ENCODE results near the gene PIGU. TPM values are rescaled to one million over a fixed set of nuclear protein-coding genes. Genes with fewer than 3 reads are reported as not detected.
A peak's percentile ranks its signal among the peaks of the same experiment; 100 is the strongest.

Gene PIGU
- total RNA-seq, 4 donors from 2014 or later = 13.6 to 21.7 (median 16.2) TPM

- Histone ChIP-seq H3K9me3 (no peaks in the 10 kb centered on the region), H3K36me3 (peaks cover 30% of the 10 kb centered on the region), H3K27me3 (no peaks in the 10 kb centered on the region), H3K4me1 (peaks cover 19% of the 10 kb centered on the region), H3K4me3 (no peak overlapping the region), H3K27ac (peak overlapping the region; percentile 60)
- no peak for TF ChIP-seq EP300 (IDR thresholded peaks at IDR 0.05)
- no peak for TF ChIP-seq CTCF (IDR thresholded peaks at IDR 0.05)
- TF ChIP-seq POLR2AphosphoS5 (IDR thresholded peaks at IDR 0.05) = no peak
- TF ChIP-seq POLR2A (IDR thresholded peaks at IDR 0.05) = no peak
- no peak for DNase-seq (ENCODE audit: low spot score in 2 of 2)
- WGBS = 72% methylated on average over 1 of the region's 1 CpG
These were observed 38.9 kb downstream of the PIGU start for GRCh38 chr20:34638039-34638292.

GRCh38 chr20:34637245-34638038 is 39.5 kb downstream of the PIGU start:
- Histone ChIP-seq H3K36me3 (peaks cover 30% of the 10 kb centered on the region), H3K27me3 (no peaks in the 10 kb centered on the region), H3K9me3 (no peaks in the 10 kb centered on the region), H3K4me1 (peaks cover 19% of the 10 kb centered on the region), H3K4me3 (no peak overlapping the region), H3K27ac (peak overlapping the region; percentile 60)
- TF ChIP-seq CTCF (IDR thresholded peaks at IDR 0.05) (no peak), POLR2AphosphoS5 (IDR thresholded peaks at IDR 0.05) (peak in 1 of 3 donors; percentile 49)
- DNase-seq (ENCODE audit: low spot score in 2 of 2) = peak in 1 of 2 donors; percentile 73
- 55% methylated on average over 5 of the region's 5 CpGs for WGBS

GRCh38 chr20:34636648-34637047 is 40.2 kb downstream of the PIGU start:
- Histone ChIP-seq H3K4me1 (peaks cover 19% of the 10 kb centered on the region), H3K27me3 (no peaks in the 10 kb centered on the region), H3K9me3 (no peaks in the 10 kb centered on the region), H3K36me3 (peaks cover 30% of the 10 kb centered on the region), H3K27ac (peak overlapping the region; percentile 49), H3K4me3 (no peak overlapping the region)
- 28% methylated on average over 3 of the region's 3 CpGs for WGBS
- TF ChIP-seq CTCF (IDR thresholded peaks at IDR 0.05) = no peak
- TF ChIP-seq POLR2AphosphoS5 (IDR thresholded peaks at IDR 0.05) = no peak
- no peak for TF ChIP-seq POLR2A (IDR thresholded peaks at IDR 0.05)
- TF ChIP-seq EP300 (IDR thresholded peaks at IDR 0.05) = no peak
- no peak for DNase-seq (ENCODE audit: low spot score in 2 of 2)

GRCh38 chr20:34634392-34634791 is 42.5 kb downstream of the PIGU start:
- H3K36me3 ChIP-seq = peaks cover 26% of the 10 kb centered on the region
- no peaks in the 10 kb centered on the region for H3K9me3 ChIP-seq
- DNase-seq (ENCODE audit: low spot score in 2 of 2) = no peak
- no peaks in the 10 kb centered on the region for H3K27me3 ChIP-seq
- no peak overlapping the region for H3K27ac ChIP-seq
- H3K4me3 ChIP-seq = no peak overlapping the region
- no peak for TF ChIP-seq POLR2AphosphoS5 (IDR thresholded peaks at IDR 0.05)
- TF ChIP-seq CTCF (IDR thresholded peaks at IDR 0.05) = no peak
- no peak for TF ChIP-seq POLR2A (IDR thresholded peaks at IDR 0.05)
- peaks cover 19% of the 10 kb centered on the region for H3K4me1 ChIP-seq
- WGBS = 70% methylated on average over 3 of the region's 3 CpGs

GRCh38 chr20:34632870-34633452 is 43.9 kb downstream of the PIGU start:
- Histone ChIP-seq H3K27me3 (no peaks in the 10 kb centered on the region), H3K4me3 (no peak overlapping the region), H3K9me3 (no peaks in the 10 kb centered on the region), H3K27ac (no peak overlapping the region), H3K4me1 (peaks cover 14% of the 10 kb centered on the region), H3K36me3 (peaks cover 26% of the 10 kb centered on the region)
- no peak for DNase-seq (ENCODE audit: low spot score in 2 of 2)
- TF ChIP-seq POLR2AphosphoS5 (IDR thresholded peaks at IDR 0.05) (no peak), EP300 (IDR thresholded peaks at IDR 0.05) (no peak), CTCF (IDR thresholded peaks at IDR 0.05) (no peak), POLR2A (IDR thresholded peaks at IDR 0.05) (no peak)
- 90% methylated on average over 3 of the region's 3 CpGs for WGBS
